Psoas muscle (tissue), 8 donors: ENCODE data around the gene ITGA11. TPM values are rescaled to one million over a fixed set of nuclear protein-coding genes. Genes with fewer than 3 reads are reported as not detected.

ENCODE experiments used
- ATAC-seq, 4 donors: fragments of 200-7000 bp; cut with Tn5 transposase; one replicate each; pipeline ENCODE4 v1.9.1; 2020; ENCODE audit warnings: moderate library complexity in 3 of 4, mild to moderate bottlenecking in 2 of 4
- DNase-seq, 2 donors: peaks; one replicate each; pipeline ENCODE4 v3.0.0-alpha.2; 2020
- H3K27ac ChIP-seq: fragments of 200-600 bp; one replicate; pipeline ENCODE4 v1.8.0; 2022
- H3K27me3 ChIP-seq, 3 donors: fragments of 200-600 bp in 1 of 3; one replicate each; pipeline versions ENCODE4 v1.6.1 to v1.8.0; 2013 to 2022; ENCODE audit warnings: low read length in 2 of 3, mild to moderate bottlenecking in 2 of 3, moderate library complexity in 1 of 3; ENCODE audit not compliant: insufficient read depth in 3 of 3
- H3K36me3 ChIP-seq, 2 donors: fragments of 200-600 bp in 1 of 2; one replicate each; pipeline versions ENCODE4 v1.6.1 to v1.8.0; 2013 to 2022; ENCODE audit warnings: low read depth in 1 of 2, mild to moderate bottlenecking in 1 of 2, moderate library complexity in 1 of 2; ENCODE audit not compliant: insufficient read depth in 1 of 2
- H3K4me1 ChIP-seq: fragments of 200-600 bp; one replicate; pipeline ENCODE4 v1.8.0; 2022
- H3K4me3 ChIP-seq: fragments of 200-600 bp; one replicate; pipeline ENCODE4 v1.8.0; 2022; ENCODE audit warnings: mild to moderate bottlenecking
- H3K9me3 ChIP-seq: fragments of 200-600 bp; one replicate; pipeline ENCODE4 v1.8.0; 2022
- WGBS, 3 donors: extraction: QIAGEN DNeasy Blood & Tissue Kit; methylation state at CpG; one replicate each; pipeline versions ENCODE4 v1.1.6 to v1.1.7; 2013; 5-methylcytosine and 5-hydroxymethylcytosine counted together
- intact Hi-C, 2 donors: fragments of 100-400 bp; cut with DNase I; formaldehyde crosslinking; loops; one replicate each; pipeline versions ENCODE4 v1.11.0 to v1.14.2; 2022
- polyA plus RNA-seq, 3 donors: library from polyadenylated mRNA; stranded (reverse); fragments of 200-250 nt; gene quantifications; one replicate each; pipeline ENCODE4 v1.2.3, GENCODE V29; 2013
- total RNA-seq, 4 donors: library from RNA; stranded (reverse); fragmentation: NEBNext Ultra II Directional in 2 of 4; extraction: Animal tissue kit (Norgen Biotek cat#: 25700) in 2 of 4; gene quantifications; one replicate each; pipeline versions ENCODE4 v1.2.1 to v1.2.4, GENCODE V29; 2021 to 2023
- TF ChIP-seq, protein P1 (sequence below): fragments of 200-600 bp; IDR thresholded peaks from one replicate; pipeline ENCODE4 v1.8.0; 2022; ENCODE audit warnings: antibody characterized with exemption
- donor health status: healthy with polysubstance abuse.
- donor health status: DM: no; HTN: no; CAD: no; lungs with moderate emphysema.
- donor health status: Bipolar disorder and iron deficiency.
- donor health status: healthy.
- donor health status: DM: yes; HTN: yes; CAD: no.
- donor health status: DM: no; HTN: no; CAD: no.
- donor health status: DM: no; HTN: no; CAD: no.
- donor health status: DM: yes; HTN: yes; CAD: no.

The ITGA11 gene
- total and polyA plus RNA-seq, 7 donors: 0.10 to 7.9 (median 0.97) TPM

DNA sequence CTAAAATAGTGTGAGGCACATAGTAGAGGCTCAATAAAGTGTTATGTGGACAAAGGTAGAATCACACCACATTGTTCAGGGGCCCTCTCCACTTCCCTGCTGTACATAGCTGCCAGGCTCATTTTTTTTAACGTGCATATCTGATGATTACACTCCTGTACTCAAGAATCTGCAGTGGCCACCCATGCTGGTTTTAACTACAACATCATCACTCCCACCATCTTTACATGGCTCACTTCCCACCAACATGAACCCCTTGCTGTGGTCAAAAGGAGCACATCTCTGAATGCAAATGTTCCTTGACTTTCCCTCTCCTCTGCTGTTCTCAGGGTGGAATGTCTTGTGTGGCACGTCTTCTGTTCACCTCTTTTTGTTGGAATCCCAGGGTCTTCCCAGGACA is 77.7 kb downstream of the ITGA11 start:
- Histone ChIP-seq H3K4me3 (no peak overlapping the region), H3K9me3 (no peaks in the 10 kb centered on the region), H3K27me3 (no peaks in the 10 kb centered on the region), H3K36me3 (no peaks in the 10 kb centered on the region), H3K27ac (no peak overlapping the region), H3K4me1 (peaks cover 12% of the 10 kb centered on the region)
- 94 to 97% (median 96%) methylated on average over 2 of the region's 2 CpGs for WGBS, 3 donors
- TF ChIP-seq, protein P1, sequence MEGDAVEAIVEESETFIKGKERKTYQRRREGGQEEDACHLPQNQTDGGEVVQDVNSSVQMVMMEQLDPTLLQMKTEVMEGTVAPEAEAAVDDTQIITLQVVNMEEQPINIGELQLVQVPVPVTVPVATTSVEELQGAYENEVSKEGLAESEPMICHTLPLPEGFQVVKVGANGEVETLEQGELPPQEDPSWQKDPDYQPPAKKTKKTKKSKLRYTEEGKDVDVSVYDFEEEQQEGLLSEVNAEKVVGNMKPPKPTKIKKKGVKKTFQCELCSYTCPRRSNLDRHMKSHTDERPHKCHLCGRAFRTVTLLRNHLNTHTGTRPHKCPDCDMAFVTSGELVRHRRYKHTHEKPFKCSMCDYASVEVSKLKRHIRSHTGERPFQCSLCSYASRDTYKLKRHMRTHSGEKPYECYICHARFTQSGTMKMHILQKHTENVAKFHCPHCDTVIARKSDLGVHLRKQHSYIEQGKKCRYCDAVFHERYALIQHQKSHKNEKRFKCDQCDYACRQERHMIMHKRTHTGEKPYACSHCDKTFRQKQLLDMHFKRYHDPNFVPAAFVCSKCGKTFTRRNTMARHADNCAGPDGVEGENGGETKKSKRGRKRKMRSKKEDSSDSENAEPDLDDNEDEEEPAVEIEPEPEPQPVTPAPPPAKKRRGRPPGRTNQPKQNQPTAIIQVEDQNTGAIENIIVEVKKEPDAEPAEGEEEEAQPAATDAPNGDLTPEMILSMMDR: no peak
- ATAC-seq: no peak
- intact Hi-C loops: no loop called here
- DNase-seq: no peak

DNA sequence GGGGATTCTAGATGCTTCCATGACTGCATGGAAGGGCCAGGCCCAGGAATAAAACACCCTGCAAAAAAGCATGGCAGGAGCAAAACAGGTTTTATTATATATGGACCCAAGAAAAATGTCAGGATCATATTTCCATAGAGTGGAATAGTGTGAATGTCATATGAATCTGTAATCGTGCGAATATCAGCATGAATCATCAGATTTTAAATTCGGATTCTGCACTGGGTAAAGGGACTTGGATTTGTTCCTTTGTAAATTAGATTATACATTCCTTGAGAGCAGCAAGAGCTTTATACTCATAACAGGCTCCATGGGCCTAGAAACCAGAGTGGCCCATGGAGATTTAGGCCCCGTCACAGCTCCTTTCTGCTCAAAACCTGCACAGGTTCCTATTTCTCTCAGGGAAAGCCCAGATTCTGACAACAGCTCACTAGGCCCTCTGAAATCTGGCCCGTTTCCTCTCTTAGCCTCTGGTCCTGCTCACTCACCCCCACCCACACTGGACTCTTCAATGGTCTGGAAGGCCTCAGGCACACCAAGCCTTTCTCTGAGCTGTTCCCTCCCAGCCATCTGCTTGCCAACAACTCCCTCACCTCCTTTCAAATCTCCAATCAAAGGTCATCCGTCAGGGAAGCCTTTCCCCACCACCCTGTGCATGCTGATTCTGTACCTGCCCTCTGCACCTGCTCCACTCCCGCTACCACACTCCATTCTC is 78.4 kb downstream of the ITGA11 start:
- 89 to 98% (median 90%) methylated on average over 7 of the region's 7 CpGs for WGBS, 3 donors
- intact Hi-C loops: no loop called here
- peak overlapping the region; percentile 57 for H3K27ac ChIP-seq

DNA sequence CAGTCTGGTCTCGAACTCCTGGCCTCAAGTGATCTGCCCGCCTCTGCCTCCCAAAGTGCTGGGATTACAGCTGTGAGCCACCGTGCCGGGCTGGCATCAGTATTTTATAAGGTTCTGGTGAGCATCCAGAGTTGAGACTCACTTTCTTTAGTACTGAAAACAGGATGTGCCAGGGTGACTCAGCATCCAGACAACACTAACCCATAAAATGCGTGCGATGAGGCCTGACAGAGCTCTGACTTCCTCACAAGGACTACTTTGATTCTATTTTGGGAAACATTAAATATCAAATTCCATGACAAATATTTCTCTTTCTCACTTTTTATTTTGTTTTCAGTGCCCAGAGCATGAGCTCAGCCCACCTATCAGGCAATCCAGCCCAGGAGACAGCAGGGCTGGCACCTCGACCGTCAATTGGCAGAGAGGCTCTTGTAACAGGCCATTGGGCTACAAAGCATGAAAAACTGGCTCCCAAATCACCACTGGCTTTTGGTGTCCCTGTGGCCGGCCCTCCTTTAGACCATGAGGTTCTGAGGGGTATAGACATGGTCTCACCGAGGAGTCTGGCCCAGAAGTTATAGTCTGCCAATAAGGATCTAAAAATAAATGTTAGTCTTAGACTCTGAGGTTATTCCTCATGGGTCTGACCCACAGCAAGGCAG is 79.4 kb downstream of the ITGA11 start:
- Histone ChIP-seq H3K36me3 (no peaks in the 10 kb centered on the region), H3K4me3 (no peak overlapping the region), H3K27ac (peak overlapping the region; percentile 57), H3K4me1 (peaks cover 12% of the 10 kb centered on the region), H3K9me3 (no peaks in the 10 kb centered on the region), H3K27me3 (no peaks in the 10 kb centered on the region)
- ATAC-seq: peak; percentile 64 to 86 (median 77)
- 41 to 57% (median 49%) methylated on average over 10 of the region's 10 CpGs for WGBS, 3 donors
- peak; percentile 43 to 60 for DNase-seq
- TF ChIP-seq, protein P1: no peak
- intact Hi-C loops: no loop called here

More for the DNA sequence above, 78.4 kb downstream of the ITGA11 start:
- Histone ChIP-seq H3K27me3 (no peaks in the 10 kb centered on the region), H3K4me1 (peaks cover 12% of the 10 kb centered on the region), H3K9me3 (no peaks in the 10 kb centered on the region), H3K36me3 (no peaks in the 10 kb centered on the region), H3K4me3 (no peak overlapping the region)
- DNase-seq (no peak), ATAC-seq (no peak)
- TF ChIP-seq, protein P1: no peak

DNA sequence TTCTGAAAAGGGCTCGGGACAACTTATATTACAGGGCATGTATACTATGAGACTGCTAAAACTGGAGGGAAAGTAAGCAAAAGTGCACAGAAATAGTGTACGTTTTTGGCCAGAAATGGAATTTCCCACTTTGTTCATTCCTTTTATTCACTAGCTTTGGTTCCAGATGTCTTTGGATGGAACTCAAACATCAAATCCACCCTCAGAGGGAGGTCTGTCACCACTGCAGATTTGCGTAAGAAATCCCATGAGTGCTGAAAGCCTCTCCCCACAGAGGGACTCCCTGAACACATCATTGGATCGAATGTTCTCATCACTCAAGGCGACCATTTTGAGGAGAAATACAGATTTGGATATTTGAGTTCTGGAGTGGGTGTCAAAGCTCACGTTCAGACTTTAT is 82.8 kb downstream of the ITGA11 start:
- WGBS, 3 donors: 69 to 82% (median 69%) methylated on average over 6 of the region's 6 CpGs
- intact Hi-C loops: no loop called here
- ATAC-seq (no peak), DNase-seq (no peak)
- no peaks in the 10 kb centered on the region for H3K36me3 ChIP-seq
- H3K27ac ChIP-seq: no peak overlapping the region
- no peak overlapping the region for H3K4me3 ChIP-seq
- H3K27me3 ChIP-seq: no peaks in the 10 kb centered on the region
- TF ChIP-seq, protein P1: no peak
- H3K9me3 ChIP-seq: no peaks in the 10 kb centered on the region
- H3K4me1 ChIP-seq: peaks cover 12% of the 10 kb centered on the region
